GM18870 (cell line): Measurements from ENCODE around the gene PPP1R27.
"Not testable (repeated sequence)": the region's sequence is repeated elsewhere in the genome, so short reads cannot be mapped to it uniquely, and the experiment has no call there.

Experiments
- ATAC-seq: cut with Tn5 transposase; IDR thresholded peaks from one replicate; pipeline ENCODE4 v1.9.1; 2021; ENCODE audit warnings: moderate library complexity; ENCODE audit not compliant: unreplicated experiment

Gene PPP1R27

DNA sequence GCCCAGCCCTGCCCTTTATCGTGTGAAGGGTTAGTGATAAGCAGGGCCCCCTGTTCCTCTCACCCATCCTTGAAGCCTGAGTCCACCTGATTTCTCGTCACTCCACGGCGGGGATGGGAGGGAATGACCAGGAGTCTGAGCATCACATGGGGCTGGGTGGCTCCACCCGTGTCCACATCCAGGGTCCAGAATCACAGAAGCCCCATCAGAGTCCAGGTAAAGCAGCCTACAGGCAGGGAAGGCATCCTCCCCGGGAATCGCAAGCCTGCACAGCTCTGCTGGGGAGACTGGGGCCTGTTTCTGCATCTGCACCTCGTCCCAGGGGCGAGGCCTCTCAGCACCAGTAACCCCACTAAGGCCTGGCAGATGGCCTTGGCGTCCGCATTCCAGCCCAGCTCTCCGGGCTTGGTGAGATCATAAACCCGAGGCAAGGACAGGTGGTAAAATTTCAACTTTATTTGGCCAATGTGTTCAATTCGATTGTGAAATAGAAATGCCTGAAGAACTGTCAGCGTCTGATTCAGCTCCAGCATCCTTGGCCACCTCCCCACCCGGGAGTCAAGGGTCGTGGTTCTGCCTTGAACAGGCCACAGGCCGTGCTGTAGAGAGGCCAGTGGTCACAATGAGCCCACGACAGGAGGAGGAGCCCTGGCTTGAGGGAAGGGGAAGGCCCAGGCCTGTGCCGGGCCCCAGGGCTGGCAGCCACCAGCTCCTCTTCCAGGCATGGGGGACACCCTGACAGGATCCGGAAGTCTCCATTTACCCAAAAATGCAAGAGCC, 8.1 kb upstream of the PPP1R27 start:
- ATAC-seq = no peak

DNA sequence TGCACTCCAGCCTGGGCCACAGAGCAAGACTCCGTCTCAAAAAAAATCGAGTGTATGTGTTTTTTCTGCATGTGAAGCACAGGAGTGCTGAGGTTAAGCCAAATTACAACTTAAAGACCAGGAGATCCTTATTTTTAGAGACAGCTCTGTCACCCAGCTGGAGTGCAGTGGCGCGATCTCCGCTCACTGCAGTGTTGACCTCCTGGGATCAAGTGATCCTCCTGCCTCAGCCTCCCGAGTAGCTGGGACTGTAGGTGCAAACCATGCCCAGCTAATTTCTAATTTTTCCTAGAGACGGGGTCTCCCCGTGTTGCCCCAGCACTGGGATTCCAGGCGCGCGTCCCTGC, 7.5 kb upstream of the PPP1R27 start:
- ATAC-seq = no peak

DNA sequence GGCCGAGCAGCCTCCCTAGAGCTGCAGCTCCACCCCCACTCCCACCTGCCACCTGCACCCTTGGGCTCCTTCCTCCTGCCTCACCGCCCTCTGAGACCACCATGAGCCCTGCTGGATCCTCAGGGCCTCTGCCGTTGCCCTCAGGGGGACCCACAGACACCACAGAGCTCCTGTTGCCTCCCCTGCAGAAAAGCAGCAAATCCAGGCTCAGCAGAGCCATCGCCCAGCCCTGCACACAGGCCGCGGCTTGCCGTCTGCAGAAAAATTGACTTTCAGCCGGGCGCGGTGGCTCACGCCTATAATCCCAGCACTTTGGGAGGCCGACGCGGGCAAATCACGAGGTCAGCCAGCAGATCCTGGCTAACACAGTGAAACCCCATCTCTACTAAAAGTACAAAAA, 7.0 kb upstream of the PPP1R27 start:
- no peak for ATAC-seq

DNA sequence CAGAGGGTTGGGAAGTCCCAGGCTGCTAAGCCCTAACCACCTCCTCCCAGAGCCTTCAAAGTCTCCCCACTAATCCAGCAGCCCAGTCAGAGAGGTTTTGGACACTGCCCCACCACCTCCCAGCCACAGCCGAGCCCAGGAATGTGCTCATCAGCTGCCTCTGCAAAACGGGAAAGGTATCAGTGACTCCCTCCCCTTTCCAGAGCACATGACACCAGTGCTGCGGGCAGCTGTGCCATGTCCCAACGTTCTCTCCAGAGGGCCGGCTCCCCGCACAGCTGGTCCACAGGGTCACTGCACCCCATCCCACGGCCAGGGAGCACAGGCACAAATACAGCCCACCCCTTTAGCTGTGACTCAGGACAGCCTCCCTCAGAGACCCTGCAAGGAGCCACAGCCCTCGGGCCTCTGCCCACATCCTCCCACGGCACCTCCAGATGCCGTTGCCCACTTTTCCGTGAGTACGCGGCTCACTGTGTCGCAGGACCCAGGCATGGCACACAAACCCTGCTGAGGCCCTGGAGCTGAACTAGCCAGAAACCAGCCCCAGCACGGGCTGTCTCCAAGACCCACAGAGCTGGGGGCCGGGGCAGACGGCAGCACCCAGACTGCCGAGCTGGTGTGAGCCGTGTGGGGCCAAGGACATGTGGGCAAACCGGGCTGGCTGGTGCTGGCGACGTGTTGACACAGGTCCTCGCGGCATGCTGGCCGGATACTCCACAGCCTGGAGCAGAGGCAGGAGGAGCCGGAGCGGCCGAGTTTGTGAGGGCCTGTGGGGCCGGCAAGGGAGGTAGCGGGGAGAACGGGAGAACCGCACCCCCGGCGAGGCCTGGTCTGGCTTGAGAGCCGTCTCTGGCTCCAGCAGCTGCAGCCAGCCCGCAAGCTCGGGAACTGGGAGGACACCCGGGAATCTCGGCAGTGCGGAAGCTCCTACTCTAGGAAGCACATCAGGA, 6.3 kb upstream of the PPP1R27 start:
- ATAC-seq = no peak

DNA sequence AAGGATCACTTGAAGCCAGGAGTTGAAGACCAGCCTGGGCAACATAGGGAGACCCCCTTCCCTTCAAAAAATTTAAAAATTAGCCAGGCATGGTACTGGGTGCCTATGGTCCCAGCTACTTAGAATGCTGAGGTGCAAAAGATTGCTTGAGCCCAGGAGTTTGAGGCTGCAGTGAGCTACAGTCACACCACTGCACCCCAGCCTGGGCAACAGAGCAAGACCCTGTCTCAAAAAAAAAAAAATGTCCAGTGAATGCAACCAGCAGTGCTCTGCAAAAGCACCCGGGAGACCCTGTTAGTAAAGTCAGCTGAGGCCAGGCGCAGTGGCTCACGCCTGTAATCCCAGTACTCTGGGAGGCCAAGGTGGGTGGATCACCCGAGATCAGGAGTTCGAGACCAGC, 5.2 kb upstream of the PPP1R27 start:
- ATAC-seq = not testable (repeated sequence)

DNA sequence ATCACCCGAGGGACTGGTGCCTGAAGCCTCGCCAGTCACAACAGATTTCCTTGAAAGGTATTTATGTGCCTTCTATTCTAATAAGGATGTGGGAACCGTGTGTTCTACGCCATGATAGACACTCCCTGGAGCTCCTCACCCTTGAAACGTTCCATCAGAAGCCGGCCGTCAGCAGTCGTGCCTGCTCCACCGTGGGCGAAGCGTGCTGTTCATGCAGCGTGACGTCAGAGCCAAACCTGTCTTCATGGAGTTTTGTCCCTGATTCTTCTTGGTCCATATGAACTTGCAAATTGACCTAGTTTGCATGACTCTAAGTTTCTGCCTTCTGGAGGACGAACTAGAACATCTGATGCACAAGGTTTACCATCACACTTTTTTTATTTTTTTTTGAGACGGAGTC, 4.5 kb upstream of the PPP1R27 start:
- ATAC-seq = no peak

DNA sequence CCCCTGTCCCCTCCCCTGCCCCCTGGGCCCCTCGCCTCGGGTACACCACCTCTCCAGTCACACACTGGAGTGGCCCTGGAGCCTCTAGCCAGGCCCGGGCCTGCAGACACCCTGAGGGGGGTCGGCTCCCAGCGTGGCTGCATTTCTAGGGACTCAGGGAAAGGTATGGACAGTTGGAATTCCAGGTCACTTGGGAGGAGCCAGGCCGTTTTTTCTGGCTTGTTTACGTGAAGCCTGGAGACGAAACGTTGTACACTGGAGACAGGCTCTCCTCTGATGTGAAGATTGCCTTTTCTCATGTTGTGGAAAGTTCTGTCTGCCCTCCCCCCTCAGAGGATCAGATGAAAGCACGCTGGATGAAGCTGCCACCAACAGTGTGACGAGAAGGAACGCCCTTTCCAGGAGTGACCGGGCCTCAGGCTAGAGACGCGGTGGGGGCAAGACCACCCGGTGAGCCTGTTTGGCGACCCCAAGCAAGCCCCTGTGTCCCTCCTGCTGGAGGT, 4.0 kb upstream of the PPP1R27 start:
- ATAC-seq = no peak

DNA sequence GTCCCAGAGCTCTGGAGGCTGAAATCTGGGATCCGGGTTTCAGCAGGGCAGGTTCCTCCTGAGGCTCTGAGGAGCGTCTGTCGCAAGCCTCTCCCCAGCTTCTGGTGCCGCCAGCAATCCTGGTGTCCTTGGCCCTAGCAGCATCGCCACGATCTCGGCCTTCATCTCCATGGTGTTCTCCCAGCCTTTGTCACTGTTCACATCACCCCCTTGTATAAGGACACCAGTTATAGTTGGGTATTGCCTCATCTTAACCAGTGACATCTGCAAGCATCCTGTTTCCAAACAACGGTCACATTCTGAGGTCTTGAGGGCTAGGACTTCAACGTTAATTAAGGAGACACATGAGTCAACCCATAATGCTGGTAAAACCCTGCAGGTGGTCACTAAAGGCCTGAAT, 2.8 kb upstream of the PPP1R27 start:
- ATAC-seq = no peak

DNA sequence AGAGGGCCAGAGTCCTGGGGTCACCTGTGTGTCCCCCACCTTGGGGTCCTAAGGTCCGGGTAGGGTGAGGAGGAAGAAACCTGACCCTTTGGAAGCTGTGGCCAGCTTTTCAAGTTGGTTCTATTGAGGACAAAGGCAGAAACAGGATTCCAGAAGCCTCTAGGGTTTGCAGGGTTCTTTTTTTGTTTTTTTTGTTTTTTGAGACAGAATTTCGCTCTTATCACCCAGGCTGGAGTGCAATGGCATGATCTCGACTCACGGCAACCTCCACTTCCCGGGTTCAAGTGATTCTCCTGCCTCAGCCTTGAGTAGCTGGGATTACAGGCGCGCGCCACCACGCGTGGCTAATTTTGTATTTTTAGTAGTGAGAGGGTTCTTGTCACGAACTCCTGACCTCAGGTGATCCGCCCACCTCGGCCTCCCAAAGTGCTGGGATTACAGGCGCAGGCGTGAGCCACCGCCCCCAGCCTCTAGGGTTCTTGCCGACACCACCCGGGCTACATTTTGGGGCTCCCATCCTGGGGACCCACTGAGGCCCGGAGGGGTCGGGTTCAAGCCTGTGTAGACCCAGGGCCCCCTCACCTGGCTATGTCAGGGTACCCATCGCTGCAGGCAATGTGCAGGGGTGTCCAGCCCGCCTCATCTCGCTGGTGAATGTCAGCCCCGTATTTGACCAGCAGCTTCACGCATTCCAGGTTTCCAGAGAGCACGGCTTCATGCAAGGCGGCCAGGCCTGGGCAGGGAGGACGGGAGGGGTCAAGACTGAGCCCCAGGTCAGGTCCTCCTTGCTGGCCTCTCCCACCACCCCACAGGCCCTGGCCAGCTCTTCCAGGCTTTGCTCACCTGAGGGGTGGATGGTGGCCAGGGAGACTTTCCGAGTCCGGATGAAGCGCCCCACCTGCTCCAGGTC, 674 bp downstream of the PPP1R27 start:
- ATAC-seq = no peak

DNA sequence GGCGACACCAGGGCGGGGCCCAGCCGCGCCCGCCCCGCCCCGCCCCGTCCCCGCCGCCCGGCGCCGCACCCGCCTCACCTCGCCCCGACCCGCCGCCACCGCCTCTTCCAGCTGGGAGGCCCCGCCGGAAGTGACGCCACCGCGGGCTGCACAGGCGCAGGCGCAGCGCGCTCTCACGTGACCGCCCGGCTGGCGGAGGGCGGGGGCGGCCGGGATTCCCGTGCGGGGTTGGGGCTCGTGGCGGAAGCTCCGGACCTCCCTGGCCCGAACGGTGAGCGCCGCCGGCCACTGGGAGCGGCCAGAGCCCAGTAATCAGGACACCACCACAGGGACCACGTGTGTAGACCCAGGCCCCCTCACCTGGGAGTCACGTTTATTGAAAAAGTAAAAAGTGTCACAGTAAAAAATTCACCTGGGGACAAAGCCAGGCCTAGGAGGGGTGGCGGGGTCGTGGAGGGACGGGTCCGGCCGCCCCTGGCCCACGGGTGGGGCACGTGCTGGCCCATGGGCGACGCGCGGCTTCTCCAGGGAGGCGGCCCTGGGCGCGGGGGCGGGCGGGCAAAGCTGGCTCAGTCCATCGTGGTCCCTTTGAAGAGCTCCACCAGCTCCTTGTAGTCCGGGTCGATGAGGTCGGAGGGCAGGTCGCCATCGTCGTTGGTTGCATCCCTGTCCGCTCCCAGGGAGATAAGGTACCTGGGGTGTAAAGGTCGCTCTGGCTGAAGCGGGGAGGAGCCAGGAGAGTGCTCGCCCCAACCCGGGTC, 1.5 kb downstream of the PPP1R27 start, which contains the start of gene MCRIP1:
Gene MCRIP1, minus strand, starts transcription at position 132 of the 761 bp plus-strand sequence. CDS start 8,785 bp downstream, outside the sequence.
- ATAC-seq = no peak

DNA sequence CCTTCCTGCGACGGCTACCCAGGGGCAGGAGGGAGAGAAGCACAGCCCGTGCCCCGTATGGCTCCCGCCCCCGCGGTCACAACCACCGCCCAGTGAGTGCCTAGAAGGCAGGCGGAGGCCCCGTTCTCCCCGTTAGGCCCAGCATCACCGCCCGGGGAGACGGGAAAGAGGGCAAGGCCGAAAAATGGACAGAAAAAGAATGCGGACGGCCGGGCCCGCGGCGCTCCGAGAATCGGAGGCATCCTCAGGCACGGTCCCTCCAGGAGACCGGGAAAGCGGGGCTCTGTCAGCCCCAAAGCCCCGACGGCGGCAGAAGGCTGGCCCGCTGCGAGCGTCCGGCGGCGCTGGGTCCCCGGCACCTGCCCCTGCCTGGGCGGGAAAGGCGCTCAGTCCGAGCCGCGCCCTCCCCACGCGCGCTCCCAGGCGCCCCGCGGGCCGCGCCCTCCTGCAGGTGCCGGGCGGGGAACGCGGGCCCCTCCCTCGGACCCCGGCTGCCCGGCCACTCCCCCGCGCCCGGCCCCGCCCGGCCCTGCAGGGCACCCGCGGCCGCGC, 2.2 kb downstream of the PPP1R27 start:
- ATAC-seq = no peak

DNA sequence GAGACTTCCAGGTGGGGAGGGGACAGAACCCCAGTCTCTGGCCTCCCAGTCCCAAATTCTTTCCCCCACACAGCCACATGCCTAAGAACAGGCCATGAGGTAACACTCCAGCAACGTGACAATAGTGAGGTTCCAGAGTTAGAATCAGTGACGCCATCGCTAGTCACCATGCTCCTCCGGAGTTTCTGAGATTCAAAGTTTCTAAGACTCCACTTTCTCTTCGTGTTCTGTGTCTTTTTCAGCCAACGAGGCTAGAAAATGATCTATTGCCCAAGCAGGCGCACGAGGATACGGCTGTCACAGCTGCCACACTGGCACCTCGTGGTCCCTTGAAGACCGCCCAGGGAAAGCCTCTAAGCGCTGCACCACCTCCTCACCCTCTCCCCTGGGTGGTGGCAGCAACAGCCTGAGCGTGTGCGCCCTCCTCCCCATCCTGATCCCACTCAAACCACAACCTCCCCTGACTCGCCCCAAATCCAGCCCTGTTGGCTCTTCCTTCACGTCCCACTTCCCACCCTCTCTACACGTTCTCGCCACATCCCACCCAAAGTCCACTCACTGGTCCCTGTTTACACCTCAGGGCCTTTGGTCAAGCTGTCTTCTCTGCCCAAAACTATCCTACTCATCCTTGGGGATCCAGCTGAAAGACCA, 2.8 kb downstream of the PPP1R27 start:
- ATAC-seq = no peak

DNA sequence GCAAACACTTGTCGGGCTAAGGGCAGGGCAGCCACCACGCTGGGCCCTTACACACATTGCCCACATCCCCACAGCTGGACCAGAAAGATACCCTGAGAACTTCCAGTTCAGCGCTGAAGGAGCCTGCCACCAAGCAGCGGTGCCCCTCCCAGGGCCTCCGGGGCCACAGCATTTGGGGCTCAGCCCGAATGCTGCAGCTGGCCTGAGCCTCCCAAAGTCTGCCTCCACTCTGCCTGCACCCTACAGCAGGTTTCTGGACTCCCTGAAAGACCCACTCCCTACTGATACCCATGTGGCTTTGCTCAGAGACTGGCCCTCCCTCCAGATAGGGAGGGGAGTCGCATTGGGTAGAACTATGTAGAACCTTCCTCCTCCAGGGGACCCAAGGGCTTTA, 3.3 kb downstream of the PPP1R27 start:
- ATAC-seq = no peak

DNA sequence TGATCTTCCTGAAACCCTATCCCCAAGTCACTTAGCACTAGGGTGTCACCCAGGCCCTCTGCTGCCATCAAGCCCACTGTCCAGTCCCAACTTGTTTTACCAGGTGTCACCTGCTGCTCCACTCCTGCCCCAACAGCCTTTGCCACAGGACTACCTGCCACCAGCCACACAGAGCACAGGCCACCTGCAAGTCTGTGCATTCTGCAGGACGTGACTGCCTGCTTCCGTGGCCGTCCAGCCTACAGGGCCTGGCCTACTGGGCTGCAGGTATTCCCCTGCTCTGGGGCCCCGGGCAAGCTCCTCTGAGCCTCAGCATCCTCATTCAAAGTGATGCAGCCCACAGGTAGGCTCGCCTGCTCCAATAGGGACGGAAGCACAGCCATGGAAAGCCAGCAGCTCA, 5.0 kb downstream of the PPP1R27 start:
- no peak for ATAC-seq

DNA sequence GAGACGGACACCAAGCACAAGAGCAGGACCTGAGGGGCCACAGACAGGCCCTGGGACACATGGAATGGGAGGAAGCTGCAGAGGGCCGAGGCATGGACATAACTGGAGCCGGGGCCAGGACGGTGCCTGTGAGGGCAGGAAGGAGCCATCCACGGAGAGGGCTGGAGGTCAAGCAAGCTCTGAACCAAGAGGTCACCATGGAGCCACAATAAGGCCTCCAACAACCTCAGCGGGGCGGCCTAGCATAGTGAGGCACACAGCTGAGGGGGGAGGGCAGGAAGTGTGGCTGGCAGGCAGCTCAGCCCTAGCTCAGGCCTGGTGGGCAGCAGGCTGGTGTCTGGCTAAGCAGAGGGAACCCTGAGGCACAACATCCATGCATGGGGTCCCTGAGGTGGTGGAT, 6.2 kb downstream of the PPP1R27 start:
- no peak for ATAC-seq

DNA sequence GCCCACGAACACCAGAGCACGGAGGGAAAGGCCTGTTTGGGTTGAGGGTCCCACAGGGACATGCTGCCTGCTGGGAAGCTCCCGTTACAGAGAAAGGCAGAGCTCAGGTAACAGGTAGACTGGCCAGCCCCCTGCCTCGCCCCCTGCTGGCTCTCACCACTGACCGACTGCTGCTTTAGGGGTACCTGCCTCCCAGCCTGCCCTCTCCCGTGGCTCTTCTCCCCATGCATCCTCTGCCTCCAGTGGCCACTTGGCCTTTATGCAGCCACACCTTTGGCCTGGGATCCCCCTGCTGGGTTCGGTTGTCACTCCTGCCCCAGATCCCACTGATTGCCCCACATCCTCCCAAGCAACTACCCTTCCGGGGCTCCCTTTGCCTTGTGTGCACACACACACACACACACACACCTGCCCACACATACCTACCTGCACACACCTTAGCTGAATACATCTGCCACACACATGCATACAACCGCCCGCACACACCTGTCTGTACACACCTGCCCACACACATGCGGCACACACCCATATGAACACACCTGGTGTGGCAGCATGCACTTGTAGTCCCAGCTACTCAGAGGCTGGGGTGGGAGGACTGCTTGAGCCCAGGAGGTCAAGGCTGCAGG, 8.9 kb downstream of the PPP1R27 start:
- ATAC-seq = no peak

DNA sequence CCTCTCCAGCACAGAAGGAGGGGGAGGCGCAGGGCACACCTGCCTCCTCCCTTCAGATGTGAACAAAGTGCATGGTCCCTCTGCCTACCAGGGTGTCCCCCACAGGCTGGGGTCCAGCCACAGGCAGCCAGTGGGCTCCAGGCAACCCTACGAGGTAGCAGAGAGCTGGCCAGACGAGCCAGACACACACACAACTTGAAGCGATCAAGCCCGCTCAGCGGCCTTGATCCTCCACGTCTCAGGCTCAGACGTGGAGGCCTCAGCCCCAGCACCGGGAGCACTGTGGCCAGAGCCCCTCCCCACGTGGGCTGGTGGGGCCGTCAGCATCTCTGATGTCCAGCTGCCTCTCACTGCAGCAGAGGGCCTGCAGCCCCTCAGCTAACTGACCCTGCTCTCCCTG, 10.3 kb downstream of the PPP1R27 start:
- ATAC-seq = no peak

DNA sequence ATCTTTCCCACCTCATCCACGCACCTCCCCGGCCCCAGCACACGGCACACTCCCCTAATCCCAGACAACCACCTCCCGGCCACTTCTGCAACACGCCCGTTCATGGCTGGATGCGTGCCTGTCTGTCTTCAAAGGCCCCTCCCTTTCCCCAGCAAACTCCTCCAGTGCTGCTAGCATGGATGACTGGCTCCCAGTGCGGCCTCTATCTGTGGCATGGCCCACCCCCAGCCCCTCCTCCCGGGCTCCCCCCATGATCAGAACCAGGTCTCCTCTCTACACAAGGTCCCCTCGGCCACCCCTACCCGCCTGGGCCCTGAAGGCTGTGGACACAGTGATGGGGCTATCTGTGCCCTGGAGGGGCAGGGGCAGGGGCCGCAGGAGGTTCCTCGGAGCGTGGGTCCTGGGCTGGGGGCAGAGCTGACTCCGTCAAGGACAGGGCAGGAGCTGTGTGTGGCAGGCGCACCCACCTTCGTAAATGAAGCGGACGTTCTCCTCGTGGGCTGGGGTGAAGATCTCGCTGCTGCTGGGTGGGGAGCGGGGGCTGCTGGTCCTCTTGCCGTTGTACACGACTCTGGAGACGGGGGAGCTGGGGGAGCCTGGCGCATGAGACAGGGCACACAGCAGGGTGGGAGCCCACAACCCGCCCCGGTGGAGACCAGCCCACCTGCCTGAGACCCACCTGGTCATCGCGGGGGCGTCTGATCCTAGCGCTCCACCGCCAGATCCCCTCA, 10.9 kb downstream of the PPP1R27 start:
- no peak for ATAC-seq
